K562 (cell line): Measurements from ENCODE around the gene URAD.

Experiments
- FOXA1 ChIP-seq: fragments of 450-650 bp; IDR thresholded peaks from 2 replicates; pipeline ENCODE4 v1.6.1; 2016; ENCODE audit warnings: mild to moderate bottlenecking, borderline replicate concordance
- POLR2A ChIP-seq: fragments of 450-650 bp; conservative IDR thresholded peaks from 2 replicates; pipeline ENCODE4 v1.6.1; 2016
- ZFX ChIP-seq: sonication (generic); formaldehyde crosslinking; IDR thresholded peaks from 2 replicates; pipeline ENCODE4 v1.8.0; 2022; ENCODE audit warnings: mild to moderate bottlenecking, missing genetic modification reagents, moderate library complexity
- TF ChIP-seq, protein P1 (sequence below): fragments of 250-450 bp; sonication (Bioruptor Pico); IDR thresholded peaks from 2 replicates; pipeline ENCODE4 v1.5.0; 2021

GRCh38 chr13:27988520-27988919 is at the start of gene URAD:
- TF ChIP-seq ZFX (CRISPR knock-in tag) (no peak), POLR2A (no peak), FOXA1 (no peak)
- TF ChIP-seq, protein P1, sequence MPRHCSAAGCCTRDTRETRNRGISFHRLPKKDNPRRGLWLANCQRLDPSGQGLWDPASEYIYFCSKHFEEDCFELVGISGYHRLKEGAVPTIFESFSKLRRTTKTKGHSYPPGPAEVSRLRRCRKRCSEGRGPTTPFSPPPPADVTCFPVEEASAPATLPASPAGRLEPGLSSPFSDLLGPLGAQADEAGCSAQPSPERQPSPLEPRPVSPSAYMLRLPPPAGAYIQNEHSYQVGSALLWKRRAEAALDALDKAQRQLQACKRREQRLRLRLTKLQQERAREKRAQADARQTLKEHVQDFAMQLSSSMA (CRISPR knock-in tag), result no peak
